Suprapubic skin (tissue), 4 donors: ENCODE data around the gene LRMDA. TPM values are rescaled to one million over a fixed set of nuclear protein-coding genes. Genes with fewer than 3 reads are reported as not detected.

Source experiments
- DNase-seq, 2 donors: peaks; one replicate each; pipeline ENCODE4 v3.0.0-alpha.2; 2019; ENCODE audit warnings: low spot score in 2 of 2
- H3K27ac ChIP-seq: fragments of 200-600 bp; sonication (generic); one replicate; pipeline ENCODE4 v1.5.1; 2019
- H3K27me3 ChIP-seq: fragments of 200-600 bp; sonication (generic); one replicate; pipeline ENCODE4 v1.5.1; 2019
- H3K36me3 ChIP-seq: fragments of 200-600 bp; sonication (generic); one replicate; pipeline ENCODE4 v1.5.1; 2019
- H3K4me1 ChIP-seq: fragments of 200-600 bp; sonication (generic); one replicate; pipeline ENCODE4 v1.5.1; 2019
- H3K4me3 ChIP-seq: fragments of 200-600 bp; sonication (generic); one replicate; pipeline ENCODE4 v1.5.1; 2019; ENCODE audit warnings: mild to moderate bottlenecking
- H3K9me3 ChIP-seq: fragments of 200-600 bp; sonication (generic); one replicate; pipeline ENCODE4 v1.5.1; 2019
- CTCF ChIP-seq, 2 donors: fragments of 200-600 bp in 1 of 2; fragments of 450-650 bp in 1 of 2; sonication (generic) in 1 of 2; IDR thresholded peaks; one replicate each; pipeline ENCODE4 v1.5.1; 2016 to 2019; ENCODE audit warnings: antibody characterized with exemption in 2 of 2, mild to moderate bottlenecking in 1 of 2, moderate library complexity in 1 of 2
- EP300 ChIP-seq: sonication (generic); formaldehyde crosslinking; IDR thresholded peaks from one replicate; pipeline ENCODE4 v1.6.1; 2017; ENCODE audit warnings: antibody characterized with exemption
- POLR2A ChIP-seq, 2 donors: fragments of 450-650 bp; IDR thresholded peaks; one replicate each; pipeline ENCODE4 v1.6.1; 2017; ENCODE audit warnings: antibody characterized with exemption in 2 of 2, mild to moderate bottlenecking in 2 of 2, moderate library complexity in 2 of 2
- POLR2AphosphoS5 ChIP-seq, 3 donors: sonication (generic); formaldehyde crosslinking; IDR thresholded peaks; one replicate each; pipeline ENCODE4 v1.6.1; 2017; ENCODE audit warnings: antibody characterized with exemption in 3 of 3
- WGBS: methylation state at CpG from one replicate; pipeline ENCODE4 v1.1.5; 2018; 5-methylcytosine and 5-hydroxymethylcytosine counted together
- total RNA-seq, 4 donors: library from RNA; depleted of rRNA; stranded (reverse); fragments of >200 nt; gene quantifications; one replicate each; pipeline ENCODE4 v1.1.0, GENCODE V29; 2016

LRMDA gene
- total RNA-seq, 4 donors from 2014 or later, result 0.10 to 2.9 (median 1.9) TPM; not detected in 1

DNA sequence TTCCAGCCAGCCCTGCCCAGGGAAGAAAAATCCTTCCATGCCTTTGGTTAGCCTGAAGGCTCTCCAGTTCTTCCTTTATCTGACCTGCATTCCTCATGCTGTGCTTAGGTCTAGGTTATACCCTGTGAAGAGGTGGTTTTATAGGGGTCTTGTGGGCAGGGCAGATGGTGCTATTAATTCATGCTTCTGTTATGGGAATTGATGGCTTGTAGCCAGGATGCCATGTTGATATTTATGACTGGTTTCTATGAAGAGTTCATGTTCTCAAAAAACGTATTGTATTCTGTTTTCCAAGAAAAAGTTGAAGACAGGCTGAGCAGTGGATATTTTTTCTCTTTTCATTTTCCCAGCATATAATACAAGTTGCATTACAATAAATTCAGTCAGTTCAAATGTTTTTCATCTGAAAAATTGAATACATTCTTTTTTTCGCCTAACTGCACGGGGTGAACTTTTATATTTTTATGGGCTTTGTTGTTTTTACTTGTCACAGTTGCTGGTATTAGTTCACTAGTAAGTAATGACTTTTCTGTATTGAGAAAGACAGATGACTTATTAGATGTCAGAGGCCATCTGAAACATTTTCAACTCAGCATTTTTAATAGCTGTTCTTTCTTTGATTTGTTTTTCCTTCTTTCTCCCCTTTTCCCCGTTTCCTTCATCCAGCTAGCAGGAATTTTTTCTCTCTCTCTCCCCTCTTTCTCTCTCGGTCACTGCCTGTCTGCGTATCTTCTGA is 322.8 kb downstream of the LRMDA start:
- H3K4me3 ChIP-seq, result no peak overlapping the region
- DNase-seq, result no peak
- 65% methylated on average over 6 of the region's 6 CpGs for WGBS
- H3K27ac ChIP-seq, result no peak overlapping the region
- no peaks in the 10 kb centered on the region for H3K36me3 ChIP-seq
- H3K9me3 ChIP-seq, result no peaks in the 10 kb centered on the region
- TF ChIP-seq POLR2AphosphoS5 (IDR thresholded peaks at IDR 0.05) (no peak), EP300 (no peak), CTCF (IDR thresholded peaks at IDR 0.05) (no peak), POLR2A (IDR thresholded peaks at IDR 0.05) (no peak)
- H3K27me3 ChIP-seq, result no peaks in the 10 kb centered on the region
- H3K4me1 ChIP-seq, result no peaks in the 10 kb centered on the region

- Histone ChIP-seq H3K27me3 (no peaks in the 10 kb centered on the region), H3K27ac (no peak overlapping the region), H3K4me1 (no peaks in the 10 kb centered on the region), H3K4me3 (no peak overlapping the region), H3K36me3 (no peaks in the 10 kb centered on the region), H3K9me3 (no peaks in the 10 kb centered on the region)
- TF ChIP-seq EP300, result no peak
- TF ChIP-seq POLR2A (IDR thresholded peaks at IDR 0.05), result no peak
- no peak for TF ChIP-seq CTCF (IDR thresholded peaks at IDR 0.05)
- no peak for TF ChIP-seq POLR2AphosphoS5 (IDR thresholded peaks at IDR 0.05)
- WGBS, result 98% methylated on average over 6 of the region's 6 CpGs
- no peak for DNase-seq
These were observed 324.1 kb downstream of the LRMDA start for GRCh38 chr10:75755528-75755927.

- TF ChIP-seq POLR2A (IDR thresholded peaks at IDR 0.05) (no peak), EP300 (no peak), CTCF (IDR thresholded peaks at IDR 0.05) (no peak), POLR2AphosphoS5 (IDR thresholded peaks at IDR 0.05) (no peak)
- Histone ChIP-seq H3K36me3 (no peaks in the 10 kb centered on the region), H3K9me3 (no peaks in the 10 kb centered on the region), H3K4me3 (no peak overlapping the region), H3K27ac (no peak overlapping the region), H3K4me1 (no peaks in the 10 kb centered on the region), H3K27me3 (no peaks in the 10 kb centered on the region)
- no peak for DNase-seq
- WGBS, result 98% methylated on average over 2 of the region's 2 CpGs
These were observed 329.9 kb downstream of the LRMDA start for GRCh38 chr10:75761289-75761688.

- Histone ChIP-seq H3K4me3 (no peak overlapping the region), H3K27me3 (no peaks in the 10 kb centered on the region), H3K9me3 (no peaks in the 10 kb centered on the region), H3K4me1 (no peaks in the 10 kb centered on the region), H3K27ac (no peak overlapping the region), H3K36me3 (no peaks in the 10 kb centered on the region)
- no peak for DNase-seq
- WGBS, result 96% methylated on average over 2 of the region's 2 CpGs
- TF ChIP-seq EP300, result no peak
- TF ChIP-seq POLR2AphosphoS5 (IDR thresholded peaks at IDR 0.05), result no peak
- TF ChIP-seq POLR2A (IDR thresholded peaks at IDR 0.05), result no peak
These were observed 331.0 kb downstream of the LRMDA start for GRCh38 chr10:75762431-75762802.

DNA sequence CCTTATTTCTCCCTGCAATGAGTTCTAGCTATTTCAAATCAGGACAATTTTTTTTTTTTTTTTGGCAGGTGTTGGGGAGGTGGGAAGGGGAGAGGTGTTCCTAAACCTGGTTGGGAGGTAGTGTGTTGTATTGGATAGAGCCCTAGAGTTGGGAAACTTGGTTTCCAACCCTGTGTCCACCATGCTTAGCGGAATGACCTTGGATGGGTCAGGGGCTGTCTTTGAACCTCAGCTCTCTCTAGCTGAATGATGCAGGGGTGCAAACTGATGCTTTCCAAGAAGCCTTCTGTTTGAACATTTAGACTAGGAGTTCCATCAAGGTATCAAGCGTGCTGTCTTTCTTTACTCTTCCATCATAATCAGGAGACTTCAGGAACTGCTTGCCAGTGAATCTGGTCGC is 332.2 kb downstream of the LRMDA start:
- Histone ChIP-seq H3K27ac (no peak overlapping the region), H3K36me3 (no peaks in the 10 kb centered on the region), H3K4me1 (no peaks in the 10 kb centered on the region), H3K9me3 (no peaks in the 10 kb centered on the region), H3K4me3 (no peak overlapping the region), H3K27me3 (no peaks in the 10 kb centered on the region)
- TF ChIP-seq POLR2AphosphoS5 (IDR thresholded peaks at IDR 0.05), result no peak
- TF ChIP-seq EP300, result no peak
- TF ChIP-seq CTCF (IDR thresholded peaks at IDR 0.05), result no peak
- TF ChIP-seq POLR2A (IDR thresholded peaks at IDR 0.05), result no peak
- no peak for DNase-seq
- WGBS, result 78% methylated on average over 3 of the region's 3 CpGs
